Measurements from ENCODE around the gene ABLIM3.

GRCh38 chr5:149164731-149165130 is 23.4 kb downstream of the ABLIM3 start:
- TF ChIP-seq HMGXB3 (CRISPR knock-in tag; IDR thresholded peaks at IDR 0.05; ENCODE audit: borderline replicate concordance) (no peak), DDIT3 (CRISPR knock-in tag; IDR thresholded peaks at IDR 0.05) (no peak), NFKB2 (CRISPR knock-in tag; IDR thresholded peaks at IDR 0.05; ENCODE audit: borderline replicate concordance) (no peak), CTCF (CRISPR knock-in tag; IDR thresholded peaks at IDR 0.05) (no peak), POLR2A (IDR thresholded peaks at IDR 0.05; ENCODE audit: insufficient read depth in 1 of 2, low read depth in 2 of 2, low read length in 2 of 2) (no peak), CHD2 (IDR thresholded peaks at IDR 0.05; ENCODE audit: low read depth, low read length) (no peak), ISX (CRISPR knock-in tag; conservative IDR thresholded peaks at IDR 0.05) (no peak), ZNF639 (CRISPR knock-in tag; conservative IDR thresholded peaks at IDR 0.05) (no peak), EZH2 (conservative IDR thresholded peaks at IDR 0.05; ENCODE audit: low read depth, low read length) (no peak), CBX1 (IDR thresholded peaks at IDR 0.05; ENCODE audit: low read depth) (no peak), NFATC3 (CRISPR knock-in tag; IDR thresholded peaks at IDR 0.05) (no peak), ZBTB43 (CRISPR knock-in tag; conservative IDR thresholded peaks at IDR 0.05) (no peak)
